NK-92 (cell line): ENCODE measurements around the gene KRTAP29-1.
"Not testable (repeated sequence)": the region's sequence is repeated elsewhere in the genome, so short reads cannot be mapped to it uniquely, and the experiment has no call there.

Source experiments
- DNase-seq: peaks from one replicate; lab custom pipeline; 2025; ENCODE audit not compliant: unreplicated experiment; lab: John Stamatoyannopoulos, UW

Gene KRTAP29-1

GRCh38 chr17:41301204-41301790 lies 1.4 kb downstream of the KRTAP29-1 start:
- DNase-seq: no peak

- DNase-seq: no peak
Observed at GRCh38 chr17:41298458-41299135, 4.1 kb downstream of the KRTAP29-1 start.

GRCh38 chr17:41296846-41297245 lies 5.8 kb downstream of the KRTAP29-1 start:
- no peak for DNase-seq

GRCh38 chr17:41294016-41294415 lies 8.6 kb downstream of the KRTAP29-1 start:
- DNase-seq: no peak

GRCh38 chr17:41287050-41287449 lies 15.6 kb downstream of the KRTAP29-1 start:
- no peak for DNase-seq

- DNase-seq: no peak
Observed at GRCh38 chr17:41284546-41284945, 18.1 kb downstream of the KRTAP29-1 start.

GRCh38 chr17:41284043-41284442 lies 18.6 kb downstream of the KRTAP29-1 start:
- DNase-seq: no peak

GRCh38 chr17:41278176-41278955 lies 24.3 kb downstream of the KRTAP29-1 start:
- DNase-seq: no peak

GRCh38 chr17:41275648-41276190 lies 26.9 kb downstream of the KRTAP29-1 start, which contains the start of gene KRTAP9-7:
Gene KRTAP9-7, plus strand, starts transcription at chr17:41275698. Its CDS starts 0 bp downstream, at chr17:41275698.
- not testable (repeated sequence) for DNase-seq

GRCh38 chr17:41271858-41272257 lies 30.8 kb downstream of the KRTAP29-1 start:
- DNase-seq: no peak

- DNase-seq: not testable (repeated sequence)
Observed at GRCh38 chr17:41271323-41271722, 31.3 kb downstream of the KRTAP29-1 start.

- DNase-seq: no peak
Observed at GRCh38 chr17:41267711-41268110, 34.9 kb downstream of the KRTAP29-1 start.

GRCh38 chr17:41265078-41265477 lies 37.6 kb downstream of the KRTAP29-1 start, which contains the start of gene KRTAP9-6:
Gene KRTAP9-6, plus strand, starts transcription at chr17:41265378. Its CDS starts 0 bp downstream, at chr17:41265378.
- DNase-seq: no peak

GRCh38 chr17:41264599-41264998 lies 38.1 kb downstream of the KRTAP29-1 start:
- DNase-seq: no peak

- DNase-seq: no peak
Observed at GRCh38 chr17:41263212-41263611, 39.4 kb downstream of the KRTAP29-1 start.

GRCh38 chr17:41258406-41258805 lies 44.2 kb downstream of the KRTAP29-1 start:
- DNase-seq: no peak

- DNase-seq: no peak
Observed at GRCh38 chr17:41256291-41256685, 46.4 kb downstream of the KRTAP29-1 start.

GRCh38 chr17:41255381-41256290 lies 47.0 kb downstream of the KRTAP29-1 start, which contains the start of gene KRTAP9-9:
Gene KRTAP9-9, plus strand, starts transcription at chr17:41255384.
- DNase-seq: not testable (repeated sequence)

- no peak for DNase-seq
Observed at GRCh38 chr17:41254861-41255260, 47.8 kb downstream of the KRTAP29-1 start.
